CD4-positive, alpha-beta T cell treated with Interleukin-1 beta for 1 hour (primary cell): ENCODE measurements around the gene ATAD3A.
"Not testable (repeated sequence)": the region's sequence is repeated elsewhere in the genome, so short reads cannot be mapped to it uniquely, and the experiment has no call there.

ENCODE experiments used
- DNase-seq, 2 donors: peaks; one replicate each; pipeline ENCODE4 v3.0.0-alpha.2; 2020 to 2022

The ATAD3A gene

DNA sequence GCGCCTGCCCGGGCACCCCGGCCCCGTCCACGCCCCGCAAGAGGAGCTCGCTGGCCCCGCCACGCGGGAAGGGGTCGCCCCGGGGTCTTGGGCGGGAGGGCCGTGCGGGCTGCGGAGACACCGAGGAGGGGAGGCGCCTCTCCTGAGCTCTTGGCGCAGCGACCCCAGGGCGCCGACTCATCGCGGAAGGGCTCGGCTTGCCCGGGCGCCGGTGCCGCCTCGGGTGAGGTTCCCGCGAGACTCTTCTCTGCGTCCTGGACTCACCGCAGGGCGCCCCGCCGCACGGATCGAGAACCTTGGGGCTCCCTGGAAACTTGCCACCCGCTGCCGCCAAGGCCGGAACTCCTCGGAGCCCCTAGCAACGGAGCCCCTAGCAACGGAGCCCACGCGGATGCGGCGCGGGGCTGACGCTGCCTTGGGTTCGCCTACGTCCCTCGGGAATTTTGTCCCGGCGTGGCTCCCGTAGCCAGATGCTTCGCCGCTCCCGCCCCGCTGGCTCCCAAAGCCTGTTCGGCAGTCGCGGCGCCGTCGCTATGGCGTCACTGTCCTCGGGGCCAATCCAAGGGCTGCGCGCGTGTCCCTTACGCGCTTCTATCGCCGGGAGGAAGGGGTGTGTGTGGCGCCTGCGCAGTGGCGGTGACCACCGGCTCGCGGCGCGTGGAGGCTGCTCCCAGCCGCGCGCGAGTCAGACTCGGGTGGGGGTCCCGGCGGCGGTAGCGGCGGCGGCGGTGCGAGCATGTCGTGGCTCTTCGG lies at the start of gene ATAD3A:
ATAD3A (plus strand) TSS at position 630 of the 753 bp plus-strand sequence; CDS start at position 737, 107 bp downstream.
- peak; percentile 96 for DNase-seq

DNA sequence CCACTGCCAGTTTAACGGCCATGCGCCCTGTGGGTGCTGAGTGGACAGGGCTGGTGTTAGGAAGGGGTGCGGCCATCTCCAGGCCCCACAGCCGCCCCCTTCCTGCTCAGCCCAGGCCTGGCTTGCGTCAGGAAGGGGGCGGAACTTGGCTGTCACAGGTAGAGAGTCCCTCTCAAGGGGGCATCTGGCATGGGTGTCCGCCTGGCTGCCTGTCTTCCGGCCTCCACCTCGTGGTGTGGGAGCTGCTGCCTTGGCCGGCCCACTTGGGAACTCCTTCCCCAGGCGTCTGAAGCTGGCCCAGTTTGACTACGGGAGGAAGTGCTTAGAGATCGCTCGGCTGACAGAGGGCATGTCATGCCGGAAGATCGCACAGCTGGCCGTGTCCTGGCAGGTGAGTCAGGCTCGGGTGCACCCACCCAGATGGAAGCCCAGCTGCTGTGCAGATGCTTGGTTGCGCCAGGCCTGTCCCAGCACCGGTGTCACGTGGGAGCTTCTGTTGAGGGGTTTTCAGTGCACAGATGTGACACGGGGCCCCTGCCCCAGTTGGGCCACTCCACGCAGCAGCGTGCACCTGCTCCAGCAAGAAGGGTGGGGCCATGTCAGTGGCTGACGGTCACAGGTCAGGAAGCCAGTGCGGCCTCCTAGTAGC lies 49.5 kb upstream of the ATAD3A start:
- DNase-seq: peak; percentile 24 to 31

DNA sequence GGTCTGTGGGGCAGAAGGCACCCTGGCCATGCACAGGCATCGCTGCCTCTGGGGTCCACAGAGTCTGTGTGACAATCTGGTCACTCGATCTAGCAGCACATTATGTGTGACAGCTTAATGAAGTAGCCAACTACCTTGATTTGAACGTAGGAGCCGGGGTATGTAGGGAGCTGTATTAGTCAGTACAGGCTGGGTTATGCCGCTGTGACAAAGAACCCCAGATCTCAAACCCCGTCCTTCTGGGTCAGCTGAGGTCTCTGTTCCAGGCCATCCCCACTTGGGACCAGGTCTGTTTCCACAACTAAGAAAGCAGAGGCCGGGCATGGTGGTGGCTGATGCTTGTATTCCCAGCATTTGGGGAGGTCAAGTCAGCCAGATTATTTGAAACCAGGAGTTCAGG lies 48.6 kb upstream of the ATAD3A start:
- no peak for DNase-seq

DNA sequence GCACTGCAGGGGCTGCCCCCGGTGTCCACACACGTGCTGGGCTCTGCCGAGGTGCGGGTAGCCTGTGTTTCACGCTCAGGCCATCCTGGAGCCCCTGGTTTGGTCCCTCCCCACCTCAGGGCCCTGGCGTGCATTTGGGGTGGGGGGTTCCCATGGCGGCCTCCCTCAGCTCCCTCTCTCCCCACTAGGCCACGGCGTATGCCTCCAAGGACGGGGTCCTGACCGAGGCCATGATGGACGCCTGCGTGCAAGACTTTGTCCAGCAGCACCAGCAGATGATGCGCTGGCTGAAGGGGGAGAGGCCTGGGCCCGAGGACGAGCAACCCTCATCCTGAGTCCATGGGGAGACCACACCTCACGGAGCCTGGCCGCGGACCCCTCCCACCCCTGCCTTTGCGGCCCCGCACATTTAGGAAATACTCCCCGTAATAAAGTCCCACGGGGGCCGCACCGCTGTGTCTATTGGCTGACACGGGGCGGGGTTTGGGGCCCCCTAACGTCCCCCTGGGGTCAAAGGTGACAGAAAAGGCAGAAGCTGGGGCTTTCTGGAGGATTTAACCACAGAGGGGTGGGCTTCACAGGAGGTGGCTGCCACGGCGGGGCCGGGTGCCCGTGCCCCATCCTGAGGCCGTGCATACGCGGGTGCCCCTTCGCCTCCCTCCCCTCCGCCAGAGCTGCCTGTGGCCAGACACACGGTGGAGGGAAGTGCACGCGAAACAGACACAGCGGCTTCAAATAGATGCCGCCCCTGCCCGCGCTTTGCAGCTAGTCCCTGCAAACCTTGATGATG lies 43.6 kb upstream of the ATAD3A start:
- DNase-seq: not testable (repeated sequence)

DNA sequence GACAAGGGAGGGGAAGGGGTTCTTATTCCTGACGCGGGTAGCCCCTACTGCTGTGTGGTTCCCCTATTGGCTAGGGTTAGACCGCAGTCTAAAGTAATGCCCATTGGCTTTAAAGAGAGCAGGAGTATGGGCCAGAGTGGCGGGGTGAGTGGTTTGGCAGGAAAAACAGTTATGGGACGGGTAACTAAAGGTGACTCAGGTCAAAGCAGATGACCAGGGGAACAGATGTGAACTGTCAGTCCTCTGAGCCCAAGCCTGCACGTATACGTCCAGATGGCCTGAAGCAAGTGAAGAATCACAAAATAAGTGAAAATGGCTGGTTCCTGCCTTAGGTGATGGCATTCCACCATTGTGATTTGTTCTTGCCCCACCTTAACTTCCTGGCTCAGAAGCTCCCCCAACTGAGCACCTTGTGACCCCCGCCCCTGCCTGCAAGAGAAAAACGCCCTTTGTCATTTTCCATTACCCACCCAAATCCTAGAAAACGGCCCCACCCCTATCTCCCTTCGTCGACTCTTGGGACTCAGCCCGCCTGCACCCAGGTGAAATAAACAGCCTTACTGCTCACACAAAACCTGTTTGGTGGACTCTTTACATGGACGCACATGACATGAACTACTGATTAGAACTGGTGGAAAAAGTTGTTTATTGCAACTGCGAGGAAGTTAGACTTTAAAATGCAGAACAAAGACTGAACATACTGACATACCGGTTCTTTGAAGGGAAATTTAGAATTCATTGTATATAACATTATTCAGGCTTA lies 41.2 kb upstream of the ATAD3A start:
- no peak for DNase-seq

DNA sequence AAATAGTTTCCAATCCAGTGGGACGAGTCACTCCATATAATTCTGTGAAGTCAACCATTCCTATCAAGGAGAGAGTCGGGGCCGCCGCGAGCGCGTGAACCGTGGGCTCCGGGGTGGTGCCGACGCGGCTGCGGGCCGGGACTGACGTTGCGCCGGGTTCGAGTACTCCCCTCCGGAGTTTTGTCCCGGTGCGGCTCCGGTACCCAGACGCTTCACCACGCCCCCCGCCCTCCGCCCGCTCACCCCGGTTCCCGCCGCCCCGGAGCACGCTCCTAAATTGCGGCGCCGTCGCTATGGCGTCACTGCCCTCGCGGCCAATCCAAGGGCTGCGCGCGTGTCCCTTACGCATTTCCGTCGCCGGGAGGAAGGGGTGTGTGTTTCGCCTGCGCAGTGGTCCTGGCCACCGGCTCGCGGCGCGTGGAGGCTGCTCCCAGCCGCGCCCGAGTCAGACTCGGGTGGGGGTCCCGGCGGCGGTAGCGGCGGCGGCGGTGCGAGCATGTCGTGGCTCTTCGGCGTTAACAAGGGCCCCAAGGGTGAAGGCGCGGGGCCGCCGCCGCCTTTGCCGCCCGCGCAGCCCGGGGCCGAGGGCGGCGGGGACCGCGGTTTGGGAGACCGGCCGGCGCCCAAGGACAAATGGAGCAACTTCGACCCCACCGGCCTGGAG lies 40.4 kb upstream of the ATAD3A start, which contains the start of gene ATAD3B:
ATAD3B (plus strand) TSS at position 377 of the 664 bp plus-strand sequence; CDS start at position 497, 120 bp downstream.
- peak; percentile 91 to 93 for DNase-seq

DNA sequence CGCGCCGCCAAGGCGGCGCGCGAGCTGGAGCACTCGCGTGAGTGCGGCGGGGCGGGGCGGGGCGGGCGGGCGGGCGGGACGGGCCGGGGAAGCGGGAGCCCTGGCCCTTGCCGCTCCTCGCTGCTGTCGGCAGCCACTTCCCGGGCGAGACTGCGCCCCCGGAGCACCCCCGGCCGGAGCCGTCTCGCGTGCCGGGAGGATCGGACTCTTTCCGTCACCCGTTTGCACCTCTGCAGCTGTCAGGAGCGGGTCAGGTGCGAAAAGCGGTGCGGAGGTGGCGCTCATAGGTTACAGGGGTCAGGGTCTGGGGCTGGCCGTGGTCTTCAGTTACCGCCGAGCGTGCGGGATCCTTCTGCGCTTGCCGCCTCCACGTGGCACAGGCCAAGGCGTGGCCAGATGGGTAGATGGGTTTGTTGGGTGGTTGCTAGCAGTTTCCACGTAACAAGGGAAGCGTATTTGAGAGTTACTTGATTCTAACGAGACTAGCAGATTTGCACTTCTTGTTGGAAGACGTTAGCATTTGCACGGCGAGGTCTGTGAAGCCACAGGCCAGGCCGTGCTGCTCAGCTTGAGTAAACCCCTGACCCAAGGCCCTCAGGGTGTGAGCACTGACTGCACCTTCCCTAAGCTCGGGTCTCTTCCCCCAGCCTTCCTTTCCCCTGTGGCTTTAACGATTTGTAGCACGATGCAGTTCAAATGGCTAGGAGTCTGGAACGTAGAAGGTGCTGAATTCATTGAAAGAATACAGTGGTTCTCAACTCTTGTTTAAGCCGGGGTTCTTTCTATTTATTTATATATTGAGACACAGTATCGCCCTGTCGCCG lies 39.7 kb upstream of the ATAD3A start:
- peak; percentile 6 to 19 for DNase-seq

DNA sequence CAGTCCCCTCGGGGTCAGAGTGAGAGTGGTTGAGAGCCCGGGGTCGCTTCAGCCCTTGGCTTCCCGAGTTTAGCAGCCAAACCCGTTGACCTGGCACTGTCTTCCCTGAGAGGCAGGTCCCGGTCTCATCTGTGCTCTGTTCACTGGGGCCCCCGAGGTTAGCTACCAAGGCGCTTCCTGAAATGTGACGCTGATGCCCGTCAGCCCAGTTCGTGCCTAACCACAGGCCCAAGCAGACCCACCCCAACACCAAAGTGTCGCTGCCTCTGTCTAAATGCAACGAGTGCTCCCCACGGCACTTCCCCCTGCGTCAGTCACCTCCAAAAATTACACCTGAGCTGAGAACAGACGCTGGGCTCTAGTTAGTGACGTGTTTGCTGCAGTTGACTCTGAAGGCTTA lies 36.0 kb upstream of the ATAD3A start:
- DNase-seq: peak in 1 of 2 donors; percentile 49

DNA sequence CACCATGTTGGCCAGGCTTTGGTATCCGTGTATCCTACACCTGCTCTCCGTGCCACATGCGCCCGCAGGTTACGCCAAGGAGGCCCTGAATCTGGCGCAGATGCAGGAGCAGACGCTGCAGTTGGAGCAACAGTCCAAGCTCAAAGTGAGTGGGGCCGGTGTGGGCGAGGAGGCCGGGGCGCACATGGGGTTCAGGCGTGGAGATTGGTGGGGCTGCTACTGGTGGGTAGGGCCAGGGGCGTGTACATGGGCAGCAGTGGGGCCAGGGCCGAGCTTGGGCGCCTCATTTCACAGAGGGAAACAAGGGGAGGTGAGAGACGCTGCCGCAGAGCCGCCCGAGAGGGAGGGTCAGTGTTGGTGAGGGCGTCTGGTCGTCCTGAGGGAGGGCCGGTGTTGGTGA lies 34.8 kb upstream of the ATAD3A start:
- no peak for DNase-seq

DNA sequence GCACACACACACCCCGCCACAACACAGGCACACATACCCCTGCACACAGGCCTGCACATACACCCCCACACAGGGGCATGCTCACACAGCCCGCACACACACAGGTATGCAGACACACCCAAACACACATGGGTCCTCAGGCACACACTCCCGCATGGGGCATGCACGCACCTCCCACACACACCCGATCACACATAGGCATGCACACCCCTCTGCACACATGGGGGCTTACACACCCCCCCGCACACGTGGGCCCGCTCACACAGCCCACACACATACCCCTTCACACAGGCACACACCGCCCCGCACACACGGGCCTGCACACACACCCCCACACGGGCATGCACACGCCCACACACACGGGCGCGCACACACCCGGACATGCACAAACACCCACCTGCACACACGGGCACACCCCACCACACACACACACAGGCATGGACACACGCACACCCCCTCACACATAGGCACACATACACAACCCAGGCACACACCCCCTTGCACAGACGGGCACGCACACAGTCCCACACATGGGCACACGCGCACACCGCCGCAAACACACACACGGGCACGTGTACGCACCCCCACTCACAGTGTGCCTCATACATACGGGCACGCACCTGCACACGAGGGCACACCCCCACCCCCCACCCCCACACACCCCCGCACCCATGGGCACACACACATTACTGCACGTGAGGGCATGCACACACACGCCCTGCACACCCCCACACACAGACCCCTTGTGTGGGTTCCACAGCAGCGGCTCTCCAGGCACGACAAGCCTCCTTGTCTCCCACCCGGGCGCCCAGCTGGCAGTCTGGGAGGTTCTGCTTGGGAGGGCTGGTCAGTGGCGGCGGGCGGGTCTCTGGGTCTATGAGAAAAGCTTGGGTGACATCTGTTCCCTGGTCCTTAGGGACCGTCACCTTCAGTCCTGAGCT lies 32.1 kb upstream of the ATAD3A start:
- DNase-seq: no peak

DNA sequence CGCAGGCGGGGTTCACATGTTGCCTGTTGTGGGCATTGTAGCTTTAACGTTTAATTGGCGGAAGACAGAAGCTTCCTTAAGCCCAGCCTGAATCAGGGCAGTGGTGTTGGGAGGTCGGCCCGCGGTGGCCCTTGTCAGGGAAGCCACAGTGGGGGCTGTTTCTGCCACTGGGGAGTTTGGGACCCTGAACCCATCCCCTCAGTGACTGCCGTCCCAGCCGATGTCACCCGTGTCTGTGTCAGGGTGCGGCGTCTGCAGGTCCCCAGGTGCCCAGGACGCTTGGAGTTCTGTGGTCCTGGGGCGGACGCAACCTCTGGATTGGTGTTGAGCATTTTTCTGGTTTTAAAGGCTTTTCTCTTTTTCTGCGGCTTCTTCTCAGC lies 31.5 kb upstream of the ATAD3A start:
- not testable (repeated sequence) for DNase-seq

DNA sequence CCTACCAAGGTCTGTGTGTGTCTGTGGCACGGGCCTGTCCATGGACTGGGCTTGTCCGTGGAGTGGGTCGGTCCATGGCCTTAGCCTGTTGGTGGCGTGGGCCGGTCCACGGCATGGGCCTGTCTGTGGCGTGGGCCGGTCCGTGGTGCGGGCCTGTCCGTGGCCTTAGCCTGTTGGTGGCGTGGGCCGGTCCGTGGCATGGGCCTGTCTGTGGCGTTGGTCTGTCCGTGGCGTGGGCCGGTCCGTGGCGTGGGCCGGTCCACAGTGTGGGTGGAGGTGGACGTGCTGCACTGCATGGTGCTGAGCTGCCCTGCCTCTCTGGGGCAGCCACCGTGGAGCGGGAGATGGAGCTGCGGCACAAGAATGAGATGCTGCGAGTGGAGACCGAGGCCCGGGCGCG lies 30.2 kb upstream of the ATAD3A start:
- DNase-seq: not testable (repeated sequence)

DNA sequence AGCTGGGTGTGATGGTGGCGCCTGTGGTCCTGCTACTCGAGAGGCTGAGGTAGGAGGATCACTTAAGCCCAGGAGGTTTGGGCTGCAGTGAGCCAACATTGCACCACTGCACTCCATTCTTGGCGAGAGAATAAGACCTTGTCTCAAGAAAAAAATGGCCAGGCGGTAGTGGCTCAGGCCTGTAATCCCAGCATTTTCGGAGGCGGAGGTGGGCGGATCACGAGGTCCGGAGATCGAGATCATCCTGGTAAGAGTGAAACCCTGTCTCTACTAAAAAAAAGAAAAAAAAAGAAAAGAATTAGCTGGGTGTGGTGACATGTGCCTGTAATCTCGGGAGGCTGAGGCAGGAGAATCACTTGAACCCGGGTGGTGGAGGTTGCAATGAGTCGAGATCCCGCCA lies 29.1 kb upstream of the ATAD3A start:
- no peak for DNase-seq

DNA sequence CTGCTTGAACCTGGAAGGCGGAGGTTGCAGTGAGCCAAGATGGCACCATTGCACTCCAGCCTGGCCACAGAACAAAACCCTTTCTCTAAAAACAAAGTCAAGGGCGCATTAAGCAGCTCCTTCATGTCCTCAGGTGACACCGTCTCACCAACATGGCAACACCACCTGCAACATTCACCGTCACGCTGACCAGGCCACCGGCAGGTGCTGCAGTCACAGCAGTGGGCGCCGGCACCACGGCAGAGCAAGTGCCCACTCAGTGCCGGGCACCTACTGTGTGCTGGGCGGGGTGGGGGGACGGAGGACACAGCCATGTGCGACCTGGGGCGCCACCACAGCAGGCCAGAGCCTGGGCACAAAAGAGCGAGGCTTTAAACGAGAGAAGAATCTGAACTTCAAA lies 28.2 kb upstream of the ATAD3A start:
- DNase-seq: no peak

DNA sequence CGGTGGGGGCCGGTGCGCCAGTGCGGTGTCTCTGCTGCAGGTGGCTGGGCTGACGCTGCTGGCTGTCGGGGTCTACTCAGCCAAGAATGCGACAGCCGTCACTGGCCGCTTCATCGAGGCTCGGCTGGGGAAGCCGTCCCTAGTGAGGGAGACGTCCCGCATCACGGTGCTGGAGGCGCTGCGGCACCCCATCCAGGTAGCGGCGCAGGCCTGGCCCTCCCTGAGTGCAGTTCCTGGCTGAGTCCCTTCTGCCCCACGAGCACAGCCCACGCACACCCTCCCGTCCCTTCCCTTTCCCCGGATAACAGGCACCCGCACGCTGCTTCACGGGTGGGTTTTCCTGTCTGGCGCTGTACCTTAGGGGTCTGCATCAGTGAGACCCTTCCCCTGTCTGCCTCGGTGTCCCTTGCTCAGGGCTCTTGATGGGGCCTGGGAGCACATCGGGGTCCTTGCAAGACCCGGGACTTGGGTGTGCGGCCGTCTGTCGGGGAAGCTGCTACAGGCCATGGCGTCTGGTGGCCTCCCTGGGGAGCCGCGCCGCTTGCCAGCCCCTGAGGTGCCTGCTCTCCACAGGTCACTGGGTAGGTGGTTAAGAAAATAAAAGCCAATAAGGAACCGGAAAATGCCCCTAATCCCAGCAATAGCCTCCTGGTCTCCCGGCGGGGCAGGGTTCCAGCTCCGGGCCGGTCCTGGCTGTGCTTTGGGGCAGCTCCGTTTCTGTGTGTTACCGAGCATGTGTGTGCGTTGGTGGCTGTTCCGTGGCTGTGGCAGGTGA lies 26.8 kb upstream of the ATAD3A start:
- not testable (repeated sequence) for DNase-seq

DNA sequence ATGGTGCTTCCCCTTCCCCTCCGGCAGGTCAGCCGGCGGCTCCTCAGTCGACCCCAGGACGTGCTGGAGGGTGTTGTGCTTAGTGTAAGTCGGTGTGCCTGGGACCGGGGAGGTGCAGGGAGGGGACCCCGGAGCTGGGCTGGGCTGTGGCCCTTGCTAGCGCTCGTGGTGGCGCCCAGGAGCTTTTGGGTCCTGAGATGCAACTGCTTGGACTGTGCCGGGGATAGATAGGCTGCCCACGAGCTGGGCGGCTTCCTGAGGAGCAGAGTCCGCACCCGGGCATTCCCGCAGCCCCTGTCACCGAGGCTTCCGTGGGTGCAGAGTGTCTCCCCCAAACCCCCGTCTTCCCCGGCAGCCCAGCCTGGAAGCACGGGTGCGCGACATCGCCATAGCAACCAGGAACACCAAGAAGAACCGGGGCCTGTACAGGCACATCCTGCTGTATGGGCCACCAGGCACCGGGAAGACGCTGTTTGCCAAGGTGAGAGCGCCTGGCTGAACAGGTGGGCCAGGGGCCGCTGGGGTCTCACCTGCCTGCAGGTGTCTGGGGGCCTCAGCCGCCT lies 26.1 kb upstream of the ATAD3A start:
- DNase-seq: not testable (repeated sequence)

DNA sequence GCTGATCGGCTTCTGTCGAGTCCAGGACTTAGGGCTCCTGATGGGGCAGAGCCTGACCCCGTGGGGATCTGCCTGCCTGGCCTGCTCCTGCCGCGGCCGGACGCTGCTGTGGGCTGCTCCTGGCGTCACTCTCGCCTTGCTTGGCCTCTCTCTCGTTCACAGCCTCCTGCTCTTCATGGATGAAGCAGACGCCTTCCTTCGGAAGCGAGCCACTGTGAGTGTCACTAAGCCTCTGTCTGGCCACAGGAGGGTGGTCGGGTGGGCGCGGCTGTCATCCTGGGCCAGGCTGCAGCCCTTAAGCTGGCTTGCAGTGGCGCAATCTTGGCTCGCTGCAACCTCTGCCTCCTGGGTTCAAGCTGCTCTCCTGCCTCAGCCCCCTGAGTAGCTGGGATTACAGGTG lies 24.3 kb upstream of the ATAD3A start:
- DNase-seq: no peak

DNA sequence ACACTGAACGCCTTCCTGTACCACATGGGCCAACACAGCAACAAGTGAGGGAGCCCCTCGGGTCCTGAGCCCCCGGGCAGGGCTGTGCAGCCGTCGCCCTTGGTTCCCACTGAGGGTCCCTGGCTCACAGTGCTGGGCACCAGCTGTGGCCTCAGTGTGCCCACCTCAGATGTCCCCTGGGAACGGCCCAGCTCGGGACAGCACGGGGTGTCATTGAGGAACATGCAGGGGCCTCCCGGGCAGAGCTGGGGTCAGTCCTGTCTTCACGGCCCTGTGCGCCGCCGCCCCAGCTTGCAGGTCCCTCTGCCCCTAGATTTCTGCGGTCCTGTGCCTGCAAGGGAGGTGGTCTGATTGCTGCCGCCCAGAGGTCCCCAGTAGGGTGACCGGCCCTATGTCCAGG lies 22.7 kb upstream of the ATAD3A start:
- DNase-seq: no peak

DNA sequence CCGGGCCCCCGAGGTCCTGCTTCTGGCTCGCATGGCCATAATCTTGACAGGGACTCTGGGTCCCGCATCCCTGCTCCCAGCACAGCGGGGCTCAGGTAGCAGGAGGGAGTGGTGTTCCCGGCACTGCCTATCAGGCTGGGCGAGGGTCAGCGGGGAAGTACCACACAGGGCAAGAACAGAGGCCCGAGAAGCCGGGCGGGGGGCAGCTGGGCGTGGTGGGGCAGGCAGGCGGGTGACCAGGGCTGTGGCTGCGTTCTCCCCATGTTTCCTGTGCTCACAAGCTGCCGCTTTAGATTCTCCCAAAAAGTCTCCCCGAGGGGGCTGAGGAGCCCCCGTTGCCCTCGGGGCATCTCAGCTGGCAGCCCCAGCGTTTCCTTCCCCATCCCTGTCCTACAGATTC lies 22.1 kb upstream of the ATAD3A start:
- DNase-seq: no peak
